ENCODE data around the gene WNT1. TPM values are rescaled to one million over a fixed set of nuclear protein-coding genes. Genes with fewer than 3 reads are reported as not detected.

Gene WNT1
- polyA plus RNA-seq, 1 donor = not detected

GRCh38 chr12:48980953-48981756 lies 3.0 kb downstream of the WNT1 start:
- DNase-seq (ENCODE audit: low read depth) = no peak

- DNase-seq (ENCODE audit: low read depth) = no peak
Measured at GRCh38 chr12:48981757-48982157, 3.6 kb downstream of the WNT1 start.

DNA sequence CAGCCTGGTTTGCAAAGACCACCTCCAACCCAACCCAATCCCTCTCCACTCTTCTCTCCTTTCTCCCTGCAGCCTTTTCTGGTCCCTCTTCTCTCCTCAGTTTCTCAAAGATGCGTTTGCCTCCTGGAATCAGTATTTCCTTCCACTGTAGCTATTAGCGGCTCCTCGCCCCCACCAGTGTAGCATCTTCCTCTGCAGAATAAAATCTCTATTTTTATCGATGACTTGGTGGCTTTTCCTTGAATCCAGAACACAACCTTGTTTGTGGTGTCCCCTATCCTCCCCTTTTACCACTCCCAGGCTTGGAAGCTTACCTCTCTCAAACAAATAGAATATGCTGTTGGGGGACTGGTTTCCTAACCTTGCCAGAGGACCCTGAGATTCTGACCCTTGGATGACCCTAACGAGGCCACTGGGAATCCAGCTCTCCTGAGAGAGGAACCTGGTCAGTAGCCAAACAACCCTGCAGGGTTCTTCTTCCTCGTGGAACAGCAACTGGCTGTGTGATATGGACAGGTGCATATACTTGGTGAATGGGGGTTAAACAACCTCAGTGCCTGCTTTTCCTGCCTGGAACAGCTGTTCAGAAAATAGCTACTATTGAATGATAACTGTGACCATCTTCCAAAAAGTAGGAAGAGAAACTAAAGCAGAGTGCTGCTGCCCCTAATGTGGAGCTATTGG lies 4.4 kb downstream of the WNT1 start:
- no peak for DNase-seq (ENCODE audit: low read depth)

DNA sequence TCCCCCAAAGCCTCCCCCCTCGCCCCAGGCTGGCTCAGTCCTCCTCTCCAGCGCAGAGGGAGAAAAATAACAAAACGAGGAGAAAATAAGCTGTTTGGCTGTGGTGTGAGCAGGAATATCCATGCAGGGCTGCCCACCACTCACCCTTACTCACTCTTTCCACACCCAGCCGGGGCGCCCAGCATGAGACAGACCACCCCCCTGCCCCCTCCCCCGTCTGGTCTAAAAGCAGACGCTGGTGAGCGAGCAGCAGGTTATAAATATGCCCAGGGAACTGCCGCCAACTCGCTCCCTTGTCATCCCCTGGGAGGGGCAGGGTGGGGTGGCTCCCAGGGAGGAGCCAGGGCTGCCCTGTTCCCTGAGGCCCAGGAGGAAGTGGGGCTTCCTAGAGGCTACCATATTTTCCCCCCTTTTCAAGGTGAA lies 7.4 kb downstream of the WNT1 start:
- no peak for DNase-seq (ENCODE audit: low read depth)

- no peak for DNase-seq (ENCODE audit: low read depth)
Measured at GRCh38 chr12:48985901-48986300, 7.8 kb downstream of the WNT1 start.

DNA sequence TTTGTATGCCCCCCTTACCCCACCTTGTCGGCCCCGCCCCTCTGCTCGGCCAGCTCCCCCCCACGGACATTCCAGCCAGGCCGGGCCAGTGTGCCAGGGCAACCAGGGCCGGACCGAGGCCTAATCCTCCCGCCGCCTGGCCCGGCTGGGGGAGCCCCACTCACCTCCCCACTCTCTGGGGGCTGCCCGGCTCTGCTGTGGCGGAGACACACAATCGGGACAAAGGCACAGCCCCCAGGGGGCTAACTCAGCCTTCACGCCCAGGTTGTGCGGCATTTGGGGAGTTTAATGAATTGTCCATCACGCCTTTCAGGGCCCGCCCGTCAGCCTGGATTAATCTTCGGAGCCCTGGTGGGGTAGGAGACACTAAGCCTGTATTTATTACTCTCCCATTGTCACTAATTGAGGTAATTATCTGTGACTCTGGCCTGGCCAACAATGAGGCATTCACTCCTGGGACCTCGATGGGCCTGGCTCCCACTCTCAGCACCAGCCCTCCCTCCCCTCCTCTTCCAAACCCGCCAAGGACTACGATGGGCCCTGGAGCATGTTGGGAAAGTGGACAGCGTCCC lies 8.7 kb downstream of the WNT1 start:
- no peak for DNase-seq (ENCODE audit: low read depth)

GRCh38 chr12:48988030-48988649 lies 10.0 kb downstream of the WNT1 start:
- DNase-seq (ENCODE audit: low read depth) = no peak

GRCh38 chr12:48990552-48990951 lies 12.4 kb downstream of the WNT1 start:
- no peak for DNase-seq (ENCODE audit: low read depth)

- no peak for DNase-seq (ENCODE audit: low read depth)
Measured at GRCh38 chr12:48991247-48992050, 13.3 kb downstream of the WNT1 start.

DNA sequence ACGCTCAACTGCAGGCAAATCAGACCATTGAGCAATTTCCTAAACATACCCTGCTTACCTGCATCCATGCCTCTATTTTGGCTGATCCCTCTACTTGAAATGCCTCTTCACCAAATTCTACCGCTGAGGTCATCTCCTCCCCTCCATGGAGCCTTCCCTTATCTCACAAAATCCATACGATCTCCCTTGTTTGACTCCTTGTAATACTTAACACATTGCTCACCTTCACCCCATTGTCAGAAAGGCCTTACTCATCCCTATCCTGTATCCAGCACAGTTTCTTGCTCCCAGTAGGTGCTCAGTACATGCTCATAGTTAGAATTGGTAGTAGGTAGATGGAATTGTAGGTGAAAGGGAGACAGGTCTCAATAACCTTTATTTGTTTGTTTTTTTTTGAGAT lies 15.7 kb downstream of the WNT1 start:
- no peak for DNase-seq (ENCODE audit: low read depth)

GRCh38 chr12:48994224-48995085 lies 16.3 kb downstream of the WNT1 start:
- no peak for DNase-seq (ENCODE audit: low read depth)

DNA sequence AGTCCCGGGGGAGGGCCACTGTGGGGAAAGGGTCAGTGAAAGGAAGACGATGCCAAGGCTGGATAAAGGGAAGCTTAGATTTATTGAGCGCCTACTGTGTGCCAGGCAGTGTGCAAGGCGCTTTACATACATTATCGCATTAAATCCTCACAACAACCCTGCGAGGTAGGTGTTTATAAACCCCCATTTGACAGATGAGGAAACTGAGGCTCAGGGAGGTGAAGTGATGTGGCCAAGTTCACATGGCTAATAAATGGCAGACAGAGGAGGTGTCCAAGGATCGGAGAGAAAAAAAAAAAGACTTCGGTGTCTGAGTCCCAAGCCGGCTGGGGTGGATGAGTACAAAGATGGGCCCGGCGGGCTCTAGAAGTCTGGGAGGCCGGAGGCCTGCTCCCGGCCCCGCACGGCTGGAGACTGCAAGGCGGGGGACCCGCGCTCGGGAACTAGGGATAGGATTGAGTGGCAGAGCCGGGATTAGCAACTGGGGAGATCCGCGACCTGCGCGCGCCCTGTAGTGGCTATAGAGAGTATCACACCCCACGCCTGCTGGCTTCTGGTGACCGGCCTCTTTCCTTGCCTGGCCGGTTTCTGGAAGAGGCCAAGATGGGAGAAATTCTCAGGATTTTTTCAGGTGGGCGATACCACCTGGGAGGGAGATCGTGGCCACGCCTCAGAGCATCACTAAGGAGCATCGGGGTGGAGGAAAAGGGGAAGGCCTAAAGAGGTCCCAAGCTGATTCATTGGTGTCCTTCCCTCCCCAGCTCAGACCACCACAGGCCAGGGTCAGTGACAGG lies 17.2 kb downstream of the WNT1 start:
- DNase-seq (ENCODE audit: low read depth) = no peak

DNA sequence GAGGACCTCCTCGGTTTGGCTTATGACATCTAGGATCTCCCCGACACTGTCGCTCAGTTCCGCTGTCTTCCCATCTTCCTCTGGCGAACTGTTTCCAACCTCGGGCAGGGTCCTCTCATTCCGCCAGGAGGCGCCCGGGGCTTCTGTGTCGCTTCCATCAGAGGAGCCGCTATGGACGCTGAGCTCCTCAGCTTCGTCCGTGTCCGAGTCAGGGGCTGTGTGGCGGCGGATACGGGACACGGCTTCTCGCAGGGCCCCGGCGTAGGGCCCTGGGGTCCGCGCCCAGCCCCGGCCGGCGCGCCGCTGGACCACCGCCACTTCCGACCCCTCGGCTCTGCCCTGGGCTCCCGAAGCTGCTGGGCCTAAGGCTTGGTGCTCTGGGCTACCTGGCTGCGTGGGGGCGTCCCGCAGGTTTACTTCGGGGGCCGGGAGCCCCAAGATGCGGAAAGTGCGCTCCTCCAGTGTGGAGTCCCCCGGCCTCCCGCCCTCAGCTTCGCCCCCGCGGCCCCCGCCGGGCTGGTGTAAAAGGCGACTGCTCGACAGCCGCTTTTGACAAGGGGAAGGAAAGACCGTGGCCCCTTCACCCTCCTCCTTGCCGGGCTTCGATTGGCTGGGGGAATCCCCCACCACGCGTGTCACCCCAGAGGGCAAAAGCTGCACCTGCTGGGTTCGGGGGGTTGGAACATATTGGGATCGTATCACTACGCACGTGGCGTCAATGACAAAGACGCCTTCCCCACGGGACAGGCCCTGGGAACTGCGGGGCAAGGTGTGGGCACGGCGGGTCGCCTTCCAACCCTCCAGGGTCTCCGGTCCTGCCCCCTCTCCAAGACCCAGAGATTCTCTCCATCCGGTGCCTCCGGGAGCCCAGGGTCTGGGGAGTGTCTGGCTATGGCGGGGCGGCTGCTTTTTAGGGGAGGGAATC lies 18.9 kb downstream of the WNT1 start:
- DNase-seq (ENCODE audit: low read depth) = no peak

GRCh38 chr12:48997719-48998496 lies 19.8 kb downstream of the WNT1 start:
- DNase-seq (ENCODE audit: low read depth) = no peak

DNA sequence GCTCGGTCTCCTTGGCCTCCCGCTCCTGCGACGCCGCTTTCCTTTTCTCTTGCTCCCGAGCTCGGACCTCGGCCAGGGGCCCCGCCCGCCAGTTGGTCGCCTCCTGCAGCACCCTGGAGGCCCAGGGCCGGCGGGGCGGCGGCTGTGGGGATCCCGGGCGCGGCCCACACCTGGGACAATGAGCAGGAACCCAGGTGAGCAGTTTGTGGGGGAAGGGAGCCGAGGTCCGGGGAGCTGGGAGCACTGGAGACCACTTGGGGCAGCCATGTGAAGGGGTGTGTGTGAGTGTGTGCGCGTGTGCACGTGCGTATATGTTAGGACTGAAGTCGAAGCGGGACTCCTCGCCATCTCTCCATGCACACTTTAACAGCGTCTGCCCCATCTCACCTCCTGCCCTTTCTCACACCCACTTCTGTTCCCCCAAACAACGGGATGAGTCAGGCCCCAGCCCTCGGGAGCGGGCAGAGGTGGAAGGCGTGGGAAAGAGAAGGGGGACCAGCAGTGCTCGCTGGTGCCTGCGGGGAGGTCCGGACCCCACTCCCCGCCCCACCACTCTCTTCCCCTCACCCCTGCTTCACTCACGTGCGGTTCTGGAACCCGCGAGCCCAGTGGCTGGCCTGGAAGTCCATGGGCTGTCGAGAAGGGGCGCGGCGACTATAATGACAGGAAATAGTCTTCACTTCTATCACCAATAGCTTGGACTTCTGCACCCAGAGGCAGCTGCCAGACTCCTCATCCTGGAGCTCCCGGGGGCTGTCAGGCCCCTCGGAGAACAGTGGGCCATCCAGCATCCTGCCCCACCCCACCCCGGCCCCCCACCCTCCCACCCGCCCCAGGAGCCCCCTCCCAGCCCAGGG lies 20.6 kb downstream of the WNT1 start:
- no peak for DNase-seq (ENCODE audit: low read depth)

DNA sequence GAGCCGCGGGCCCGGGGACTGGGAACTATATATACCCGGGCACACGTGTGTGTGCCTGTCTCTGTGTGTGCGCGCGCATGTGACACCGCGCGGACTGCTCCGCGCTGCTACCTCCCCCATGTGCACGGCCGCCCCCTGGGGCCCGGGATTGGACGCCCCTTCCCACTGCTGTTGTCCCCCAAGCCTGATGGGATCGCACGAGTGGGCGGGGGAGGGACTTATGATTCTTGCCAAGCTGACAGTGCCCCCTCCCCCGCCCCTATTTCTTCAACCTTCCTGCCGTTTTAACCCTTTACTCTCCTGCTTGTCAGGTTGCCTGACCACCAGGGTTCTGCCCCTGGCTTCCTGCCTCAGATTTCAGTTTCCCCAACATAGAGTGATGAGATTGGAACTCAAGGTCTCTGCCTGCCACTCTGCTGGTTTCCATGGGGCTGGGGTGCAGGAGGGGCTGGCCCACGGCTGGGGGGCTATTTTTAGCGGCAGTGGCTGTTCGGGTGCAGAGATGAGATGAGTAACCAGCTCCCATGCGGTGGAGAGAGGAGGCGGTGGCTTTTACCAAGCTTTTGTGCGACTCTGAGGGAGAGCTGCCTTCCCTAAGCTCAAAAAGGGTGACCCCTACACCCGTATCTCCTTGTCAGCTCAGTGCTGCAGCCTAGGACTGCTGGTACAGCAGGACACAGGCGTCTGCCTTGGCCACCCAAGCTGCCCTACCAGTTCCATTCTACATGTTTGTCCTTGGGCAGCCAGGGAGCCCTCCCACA lies 21.4 kb downstream of the WNT1 start, which contains the start of gene DDN:
Gene DDN (minus strand): TSS at position 5 of the 761 bp plus-strand sequence. CDS start 88 bp downstream, outside the sequence.
- no peak for DNase-seq (ENCODE audit: low read depth)

Measured in forelimb muscle (tissue), 1 donor.